Measurements from ENCODE around the gene PKNOX2. TPM values are rescaled to one million over a fixed set of nuclear protein-coding genes. Genes with fewer than 3 reads are reported as not detected.
A peak's percentile ranks its signal among the peaks of the same experiment; 100 is the strongest.

The PKNOX2 gene
- total and polyA plus RNA-seq, 9 of the 15 experiments (the other 6 are each of a cell fraction or from before 2014, with no cell fraction given), result not detected

GRCh38 chr11:125429174-125429707, 264.7 kb downstream of the PKNOX2 start (continued):
- TF ChIP-seq MIER1 (IDR thresholded peaks at IDR 0.05; ENCODE audit: low read depth), result no peak
- TF ChIP-seq FOXA3 (CRISPR knock-in tag; conservative IDR thresholded peaks at IDR 0.05 in 1 of 2, IDR thresholded peaks at IDR 0.05 in 1 of 2), result no peak
- no peak for TF ChIP-seq ZNF384 (IDR thresholded peaks at IDR 0.05; ENCODE audit: low read depth, low read length)
- no peak for TF ChIP-seq PCBP2 (IDR thresholded peaks at IDR 0.05; ENCODE audit: low read depth, low read length, poor library complexity, severe bottlenecking)
- TF ChIP-seq C11orf30 (IDR thresholded peaks at IDR 0.05; ENCODE audit: low read depth), result no peak
- no peak for TF ChIP-seq SUPT5H (IDR thresholded peaks at IDR 0.05)
- TF ChIP-seq GTF2E2 (tag; IDR thresholded peaks at IDR 0.05), result no peak
- TF ChIP-seq IFI16 (CRISPR knock-in tag; IDR thresholded peaks at IDR 0.05), result no peak
- no peak for TF ChIP-seq KLF1 (tag; IDR thresholded peaks at IDR 0.05)
- TF ChIP-seq, protein P1, sequence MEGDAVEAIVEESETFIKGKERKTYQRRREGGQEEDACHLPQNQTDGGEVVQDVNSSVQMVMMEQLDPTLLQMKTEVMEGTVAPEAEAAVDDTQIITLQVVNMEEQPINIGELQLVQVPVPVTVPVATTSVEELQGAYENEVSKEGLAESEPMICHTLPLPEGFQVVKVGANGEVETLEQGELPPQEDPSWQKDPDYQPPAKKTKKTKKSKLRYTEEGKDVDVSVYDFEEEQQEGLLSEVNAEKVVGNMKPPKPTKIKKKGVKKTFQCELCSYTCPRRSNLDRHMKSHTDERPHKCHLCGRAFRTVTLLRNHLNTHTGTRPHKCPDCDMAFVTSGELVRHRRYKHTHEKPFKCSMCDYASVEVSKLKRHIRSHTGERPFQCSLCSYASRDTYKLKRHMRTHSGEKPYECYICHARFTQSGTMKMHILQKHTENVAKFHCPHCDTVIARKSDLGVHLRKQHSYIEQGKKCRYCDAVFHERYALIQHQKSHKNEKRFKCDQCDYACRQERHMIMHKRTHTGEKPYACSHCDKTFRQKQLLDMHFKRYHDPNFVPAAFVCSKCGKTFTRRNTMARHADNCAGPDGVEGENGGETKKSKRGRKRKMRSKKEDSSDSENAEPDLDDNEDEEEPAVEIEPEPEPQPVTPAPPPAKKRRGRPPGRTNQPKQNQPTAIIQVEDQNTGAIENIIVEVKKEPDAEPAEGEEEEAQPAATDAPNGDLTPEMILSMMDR (IDR thresholded peaks at IDR 0.05 in 2 of 3, conservative IDR thresholded peaks at IDR 0.05 in 1 of 3; ENCODE audit: insufficient read depth in 2 of 3, low read depth in 1 of 3, low read length in 3 of 3), result peak; percentile 84 to 88 (median 86)
- no peak for TF ChIP-seq ARNT (IDR thresholded peaks at IDR 0.05)
- no peak for TF ChIP-seq NONO (IDR thresholded peaks at IDR 0.05; ENCODE audit: low read depth in 2 of 2, low read length in 1 of 2)
- TF ChIP-seq NCOA4 (IDR thresholded peaks at IDR 0.05; ENCODE audit: partially characterized antibody), result no peak
- TF ChIP-seq ATF1 (CRISPR knock-in tag; IDR thresholded peaks at IDR 0.05), result no peak
- TF ChIP-seq ATF1 (tag; IDR thresholded peaks at IDR 0.05), result no peak
- TF ChIP-seq CTBP1 (IDR thresholded peaks at IDR 0.05; ENCODE audit: borderline replicate concordance), result peak; percentile 16; the same call in 1 of the 2 replicates
- TF ChIP-seq, protein P2, sequence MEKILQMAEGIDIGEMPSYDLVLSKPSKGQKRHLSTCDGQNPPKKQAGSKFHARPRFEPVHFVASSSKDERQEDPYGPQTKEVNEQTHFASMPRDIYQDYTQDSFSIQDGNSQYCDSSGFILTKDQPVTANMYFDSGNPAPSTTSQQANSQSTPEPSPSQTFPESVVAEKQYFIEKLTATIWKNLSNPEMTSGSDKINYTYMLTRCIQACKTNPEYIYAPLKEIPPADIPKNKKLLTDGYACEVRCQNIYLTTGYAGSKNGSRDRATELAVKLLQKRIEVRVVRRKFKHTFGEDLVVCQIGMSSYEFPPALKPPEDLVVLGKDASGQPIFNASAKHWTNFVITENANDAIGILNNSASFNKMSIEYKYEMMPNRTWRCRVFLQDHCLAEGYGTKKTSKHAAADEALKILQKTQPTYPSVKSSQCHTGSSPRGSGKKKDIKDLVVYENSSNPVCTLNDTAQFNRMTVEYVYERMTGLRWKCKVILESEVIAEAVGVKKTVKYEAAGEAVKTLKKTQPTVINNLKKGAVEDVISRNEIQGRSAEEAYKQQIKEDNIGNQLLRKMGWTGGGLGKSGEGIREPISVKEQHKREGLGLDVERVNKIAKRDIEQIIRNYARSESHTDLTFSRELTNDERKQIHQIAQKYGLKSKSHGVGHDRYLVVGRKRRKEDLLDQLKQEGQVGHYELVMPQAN (IDR thresholded peaks at IDR 0.05; ENCODE audit: borderline replicate concordance), result no peak
- no peak for TF ChIP-seq CBFA2T2 (conservative IDR thresholded peaks at IDR 0.05)
- TF ChIP-seq MAX (CRISPR knock-in tag; IDR thresholded peaks at IDR 0.05), result no peak
- TF ChIP-seq, protein P3, sequence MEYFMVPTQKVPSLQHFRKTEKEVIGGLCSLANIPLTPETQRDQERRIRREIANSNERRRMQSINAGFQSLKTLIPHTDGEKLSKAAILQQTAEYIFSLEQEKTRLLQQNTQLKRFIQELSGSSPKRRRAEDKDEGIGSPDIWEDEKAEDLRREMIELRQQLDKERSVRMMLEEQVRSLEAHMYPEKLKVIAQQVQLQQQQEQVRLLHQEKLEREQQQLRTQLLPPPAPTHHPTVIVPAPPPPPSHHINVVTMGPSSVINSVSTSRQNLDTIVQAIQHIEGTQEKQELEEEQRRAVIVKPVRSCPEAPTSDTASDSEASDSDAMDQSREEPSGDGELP (CRISPR knock-in tag; IDR thresholded peaks at IDR 0.05; ENCODE audit: borderline replicate concordance), result peak; percentile 32; the same call in 1 of the 2 replicates
- 0 out of 2 replicates have a peak, but pooled peaks have one; percentile 36 for TF ChIP-seq EGR1 (conservative IDR thresholded peaks at IDR 0.05)
- TF ChIP-seq PCBP1 (IDR thresholded peaks at IDR 0.05; ENCODE audit: low read depth, low read length, poor library complexity, severe bottlenecking), result no peak
